ENCODE data around the gene INPP5J. TPM values are rescaled to one million over a fixed set of nuclear protein-coding genes. Genes with fewer than 3 reads are reported as not detected.

The INPP5J gene
- total and polyA plus RNA-seq, 9 of the 15 experiments (the other 6 are each of a cell fraction or from before 2014, with no cell fraction given) = 0.10 to 6.3 (median 4.8) TPM

DNA sequence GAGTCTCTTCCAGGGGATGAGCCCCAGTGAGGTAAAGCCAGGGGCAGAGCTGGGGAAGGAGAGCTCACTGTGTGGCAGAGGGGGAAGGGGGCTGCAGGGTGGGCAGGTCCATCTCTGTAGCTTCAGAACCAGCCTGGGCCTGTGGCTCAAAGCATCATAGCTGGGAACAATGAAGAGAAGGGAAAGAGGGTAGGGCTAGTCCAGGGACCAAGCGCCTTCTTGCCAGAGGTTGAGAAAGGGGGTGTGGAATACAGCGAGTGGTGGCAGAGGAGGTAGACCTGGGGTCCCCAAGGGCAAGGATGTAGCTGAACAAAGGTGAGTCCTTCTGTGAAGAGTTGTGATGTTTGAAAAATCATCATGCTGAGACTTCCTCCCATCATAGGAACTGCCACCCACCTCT lies 18.8 kb downstream of the INPP5J start (continued):
- TF ChIP-seq, protein P1, sequence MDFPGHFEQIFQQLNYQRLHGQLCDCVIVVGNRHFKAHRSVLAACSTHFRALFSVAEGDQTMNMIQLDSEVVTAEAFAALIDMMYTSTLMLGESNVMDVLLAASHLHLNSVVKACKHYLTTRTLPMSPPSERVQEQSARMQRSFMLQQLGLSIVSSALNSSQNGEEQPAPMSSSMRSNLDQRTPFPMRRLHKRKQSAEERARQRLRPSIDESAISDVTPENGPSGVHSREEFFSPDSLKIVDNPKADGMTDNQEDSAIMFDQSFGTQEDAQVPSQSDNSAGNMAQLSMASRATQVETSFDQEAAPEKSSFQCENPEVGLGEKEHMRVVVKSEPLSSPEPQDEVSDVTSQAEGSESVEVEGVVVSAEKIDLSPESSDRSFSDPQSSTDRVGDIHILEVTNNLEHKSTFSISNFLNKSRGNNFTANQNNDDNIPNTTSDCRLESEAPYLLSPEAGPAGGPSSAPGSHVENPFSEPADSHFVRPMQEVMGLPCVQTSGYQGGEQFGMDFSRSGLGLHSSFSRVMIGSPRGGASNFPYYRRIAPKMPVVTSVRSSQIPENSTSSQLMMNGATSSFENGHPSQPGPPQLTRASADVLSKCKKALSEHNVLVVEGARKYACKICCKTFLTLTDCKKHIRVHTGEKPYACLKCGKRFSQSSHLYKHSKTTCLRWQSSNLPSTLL (IDR thresholded peaks at IDR 0.05) = no peak
- TF ChIP-seq KLF13 (tag; IDR thresholded peaks at IDR 0.05; ENCODE audit: borderline replicate concordance, low read depth) (no peak), ZEB2 (IDR thresholded peaks at IDR 0.05) (no peak), ZNF354B (CRISPR knock-in tag; IDR thresholded peaks at IDR 0.05) (no peak), MCM7 (IDR thresholded peaks at IDR 0.05) (no peak), CBX3 (IDR thresholded peaks at IDR 0.05; ENCODE audit: borderline replicate concordance in 1 of 2, low read length in 2 of 2) (no peak), OTX1 (CRISPR knock-in tag; IDR thresholded peaks at IDR 0.05) (no peak), ZNF696 (CRISPR knock-in tag; conservative IDR thresholded peaks at IDR 0.05) (no peak), EWSR1 (IDR thresholded peaks at IDR 0.05; ENCODE audit: borderline replicate concordance, low read depth, partially characterized antibody) (no peak), MAFK (IDR thresholded peaks at IDR 0.05; ENCODE audit: low read length) (no peak), HMGN3 (IDR thresholded peaks at IDR 0.05; ENCODE audit: borderline replicate concordance, extremely low read depth, insufficient read length, low read depth, low read length) (no peak), TBP (optimal IDR thresholded peaks at IDR 0.05; ENCODE audit: low read depth, low read length) (no peak)
- TF ChIP-seq, protein P2, sequence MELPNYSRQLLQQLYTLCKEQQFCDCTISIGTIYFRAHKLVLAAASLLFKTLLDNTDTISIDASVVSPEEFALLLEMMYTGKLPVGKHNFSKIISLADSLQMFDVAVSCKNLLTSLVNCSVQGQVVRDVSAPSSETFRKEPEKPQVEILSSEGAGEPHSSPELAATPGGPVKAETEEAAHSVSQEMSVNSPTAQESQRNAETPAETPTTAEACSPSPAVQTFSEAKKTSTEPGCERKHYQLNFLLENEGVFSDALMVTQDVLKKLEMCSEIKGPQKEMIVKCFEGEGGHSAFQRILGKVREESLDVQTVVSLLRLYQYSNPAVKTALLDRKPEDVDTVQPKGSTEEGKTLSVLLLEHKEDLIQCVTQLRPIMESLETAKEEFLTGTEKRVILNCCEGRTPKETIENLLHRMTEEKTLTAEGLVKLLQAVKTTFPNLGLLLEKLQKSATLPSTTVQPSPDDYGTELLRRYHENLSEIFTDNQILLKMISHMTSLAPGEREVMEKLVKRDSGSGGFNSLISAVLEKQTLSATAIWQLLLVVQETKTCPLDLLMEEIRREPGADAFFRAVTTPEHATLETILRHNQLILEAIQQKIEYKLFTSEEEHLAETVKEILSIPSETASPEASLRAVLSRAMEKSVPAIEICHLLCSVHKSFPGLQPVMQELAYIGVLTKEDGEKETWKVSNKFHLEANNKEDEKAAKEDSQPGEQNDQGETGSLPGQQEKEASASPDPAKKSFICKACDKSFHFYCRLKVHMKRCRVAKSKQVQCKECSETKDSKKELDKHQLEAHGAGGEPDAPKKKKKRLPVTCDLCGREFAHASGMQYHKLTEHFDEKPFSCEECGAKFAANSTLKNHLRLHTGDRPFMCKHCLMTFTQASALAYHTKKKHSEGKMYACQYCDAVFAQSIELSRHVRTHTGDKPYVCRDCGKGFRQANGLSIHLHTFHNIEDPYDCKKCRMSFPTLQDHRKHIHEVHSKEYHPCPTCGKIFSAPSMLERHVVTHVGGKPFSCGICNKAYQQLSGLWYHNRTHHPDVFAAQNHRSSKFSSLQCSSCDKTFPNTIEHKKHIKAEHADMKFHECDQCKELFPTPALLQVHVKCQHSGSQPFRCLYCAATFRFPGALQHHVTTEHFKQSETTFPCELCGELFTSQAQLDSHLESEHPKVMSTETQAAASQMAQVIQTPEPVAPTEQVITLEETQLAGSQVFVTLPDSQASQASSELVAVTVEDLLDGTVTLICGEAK (IDR thresholded peaks at IDR 0.05) = no peak
- TF ChIP-seq, protein P2 (CRISPR knock-in tag; IDR thresholded peaks at IDR 0.05) = no peak
